H1 (cell line): Measurements from ENCODE around the gene RGS3. TPM values are rescaled to one million over a fixed set of nuclear protein-coding genes. Genes with fewer than 3 reads are reported as not detected.

Experiments used
- CTCF ChIA-PET: fragments of 300-600 bp; sonication (Branson Sonifier 250); formaldehyde crosslinking; loops from one replicate; lab custom pipeline; 2021; ENCODE audit not compliant: partially characterized antibody; lab: Charles Lee
- POLR2A ChIA-PET: fragments of 300-600 bp; sonication (Branson Sonifier 250); formaldehyde crosslinking; loops from one replicate; lab custom pipeline; 2021; ENCODE audit warnings: inconsistent platforms; ENCODE audit not compliant: partially characterized antibody; lab: Charles Lee
- DNase-seq, 2 experiments: peaks; one replicate each; pipeline versions ENCODE4 v3.0.0 to v3.0.0-alpha.2; 2010 to 2022; ENCODE audit warnings: low spot score in 2 of 2, low read depth in 1 of 2, mixed read lengths in 1 of 2
- FAIRE-seq: peaks from 2 replicates; lab custom pipeline; 2011; peaks lifted over from hg19 to GRCh38; lab: Jason Lieb, UNC
- H2AFZ ChIP-seq: 2 replicates; pipeline ENCODE4 v1.8.1; 2012; ENCODE audit warnings: low read length, inconsistent platforms
- H2AK5ac ChIP-seq: 2 replicates; pipeline ENCODE4 v1.6.1; 2013; ENCODE audit warnings: low read depth, low read length
- H2BK120ac ChIP-seq: replicated peaks from 2 replicates; pipeline ENCODE3; 2013; ENCODE audit warnings: low read depth, low read length, inconsistent platforms
- H2BK12ac ChIP-seq: 2 replicates; pipeline ENCODE4 v1.6.1; 2013; ENCODE audit warnings: low read depth, low read length
- H2BK15ac ChIP-seq: 2 replicates; pipeline ENCODE4 v1.6.1; 2013; ENCODE audit warnings: low read length
- H2BK20ac ChIP-seq: 2 replicates; pipeline ENCODE4 v1.6.1; 2013; ENCODE audit warnings: low read length
- H2BK5ac ChIP-seq: 2 replicates; pipeline ENCODE4 v1.6.1; 2013; ENCODE audit warnings: low read depth, low read length
- H3K14ac ChIP-seq: 2 replicates; pipeline ENCODE4 v1.6.1; 2013; ENCODE audit warnings: inconsistent platforms; ENCODE audit not compliant: insufficient read length
- H3K18ac ChIP-seq: 2 replicates; pipeline ENCODE4 v1.6.1; 2013; ENCODE audit warnings: low read length; ENCODE audit errors: extremely low read depth
- H3K23ac ChIP-seq: 2 replicates; pipeline ENCODE4 v1.6.1; 2013; ENCODE audit warnings: inconsistent platforms; ENCODE audit not compliant: insufficient read length
- H3K23me2 ChIP-seq: 2 replicates; pipeline ENCODE4 v1.6.1; 2013; ENCODE audit warnings: low read depth, low read length
- H3K27ac ChIP-seq: 2 replicates; pipeline ENCODE4 v1.6.1; 2011; ENCODE audit warnings: low read depth, low read length, inconsistent platforms
- H3K27me3 ChIP-seq, 4 experiments: replicated peaks in 1 of 4; 1 replicate in 1 of 4; 2 replicates in 3 of 4; pipeline versions ENCODE4 v1.6.1 to v1.8.1; 2011 to 2013; ENCODE audit warnings: low read length in 3 of 4, mild to moderate bottlenecking in 3 of 4, inconsistent platforms in 2 of 4, mixed read lengths in 2 of 4, moderate library complexity in 1 of 4; ENCODE audit not compliant: control insufficient read depth in 3 of 4, insufficient read depth in 3 of 4; ENCODE audit errors: extremely low read depth in 1 of 4
- H3K36me3 ChIP-seq, 4 experiments: 2 replicates each; pipeline versions ENCODE4 v1.6.1 to v1.8.1; 2011 to 2013; ENCODE audit warnings: mild to moderate bottlenecking in 4 of 4, low read length in 3 of 4, moderate library complexity in 2 of 4, control low read depth in 1 of 4, inconsistent platforms in 1 of 4; ENCODE audit not compliant: insufficient read depth in 4 of 4, control insufficient read depth in 2 of 4
- H3K4ac ChIP-seq: replicated peaks from 2 replicates; pipeline ENCODE3; 2013; ENCODE audit warnings: low read length, low read depth, mixed read lengths, inconsistent platforms; ENCODE audit not compliant: insufficient read length
- H3K4me1 ChIP-seq, 4 experiments: replicated peaks in 1 of 4; 1 replicate in 1 of 4; 2 replicates in 3 of 4; pipeline versions ENCODE4 v1.6.1 to v1.8.1; 2011 to 2013; ENCODE audit warnings: low read length in 3 of 4, inconsistent platforms in 2 of 4, mixed read lengths in 1 of 4; ENCODE audit not compliant: insufficient read depth in 4 of 4, control insufficient read depth in 3 of 4
- H3K4me2 ChIP-seq, 2 experiments: 2 replicates each; pipeline versions ENCODE4 v1.6.1 to v1.8.1; 2011 to 2013; ENCODE audit warnings: low read depth in 2 of 2, low read length in 2 of 2, control low read depth in 1 of 2, inconsistent platforms in 1 of 2, mild to moderate bottlenecking in 1 of 2; ENCODE audit not compliant: insufficient read depth in 1 of 2
- H3K4me3 ChIP-seq, 4 experiments: fragments of 200-600, 300-600 bp in 1 of 4; sonication (generic), shearing (Covaris generic), sonication (Bioruptor Twin) in 1 of 4; 2 replicates each; pipeline versions ENCODE4 v1.5.1 to v1.8.1; 2011 to 2016; ENCODE audit warnings: low read length in 4 of 4, low read depth in 3 of 4, control low read depth in 2 of 4, inconsistent platforms in 2 of 4, mild to moderate bottlenecking in 2 of 4, mixed read lengths in 1 of 4, moderate library complexity in 1 of 4; ENCODE audit not compliant: insufficient read depth in 2 of 4; ENCODE audit errors: extremely low read depth in 1 of 4
- H3K56ac ChIP-seq: replicated peaks from 2 replicates; pipeline ENCODE3; 2013; ENCODE audit warnings: low read depth, mild to moderate bottlenecking, mixed read lengths, low read length, inconsistent platforms; ENCODE audit not compliant: insufficient read length
- H3K79me1 ChIP-seq: 2 replicates; pipeline ENCODE4 v1.6.1; 2013; ENCODE audit warnings: low read depth, low read length, control low read depth
- H3K79me2 ChIP-seq, 2 experiments: 2 replicates each; pipeline versions ENCODE4 v1.6.1 to v1.8.1; 2012 to 2013; ENCODE audit warnings: low read length in 2 of 2, mild to moderate bottlenecking in 2 of 2, inconsistent platforms in 1 of 2; ENCODE audit not compliant: insufficient read depth in 2 of 2, control insufficient read depth in 1 of 2
- H3K9ac ChIP-seq, 4 experiments: replicated peaks in 1 of 4; 1 replicate in 1 of 4; 2 replicates in 3 of 4; pipeline versions ENCODE4 v1.6.1 to v1.8.1; 2011 to 2013; ENCODE audit warnings: low read depth in 3 of 4, low read length in 3 of 4, control low read depth in 2 of 4, mild to moderate bottlenecking in 2 of 4, moderate library complexity in 2 of 4, inconsistent platforms in 1 of 4; ENCODE audit errors: extremely low read depth in 1 of 4
- H3K9me3 ChIP-seq, 2 experiments: 2 replicates each; pipeline versions ENCODE4 v1.6.1 to v1.8.1; 2012 to 2013; ENCODE audit warnings: mild to moderate bottlenecking in 2 of 2, moderate library complexity in 2 of 2, control low read depth in 1 of 2, inconsistent platforms in 1 of 2, low read depth in 1 of 2, low read length in 1 of 2, mixed read lengths in 1 of 2; ENCODE audit not compliant: insufficient read depth in 2 of 2
- H4K20me1 ChIP-seq, 2 experiments: replicated peaks in 1 of 2; 2 replicates each; pipeline versions ENCODE3 to v1.8.1; 2011 to 2013; ENCODE audit warnings: inconsistent platforms in 2 of 2, low read length in 2 of 2, mild to moderate bottlenecking in 1 of 2; ENCODE audit not compliant: insufficient read depth in 2 of 2, control insufficient read depth in 1 of 2
- H4K5ac ChIP-seq: 2 replicates; pipeline ENCODE4 v1.6.1; 2013; ENCODE audit warnings: low read length, low read depth, mixed read lengths, inconsistent platforms; ENCODE audit not compliant: insufficient read length
- H4K8ac ChIP-seq: 2 replicates; pipeline ENCODE4 v1.8.0; 2013; ENCODE audit warnings: mild to moderate bottlenecking, moderate library complexity, low read length, inconsistent platforms; ENCODE audit not compliant: insufficient read depth; ENCODE audit errors: extremely low read depth
- H4K91ac ChIP-seq: replicated peaks from 2 replicates; pipeline ENCODE3; 2013; ENCODE audit warnings: low read length, mixed read lengths, inconsistent platforms; ENCODE audit not compliant: insufficient read length
- BACH1 ChIP-seq: IDR thresholded peaks from 2 replicates; pipeline ENCODE4 v1.6.1; 2012; ENCODE audit warnings: low read length, improper control_type of control experiment
- CHD2 ChIP-seq: IDR thresholded peaks from 2 replicates; pipeline ENCODE4 v1.6.1; 2012; ENCODE audit warnings: low read length, improper control_type of control experiment
- CREB1 ChIP-seq: IDR thresholded peaks from 2 replicates; pipeline ENCODE4 v1.6.1; 2012; ENCODE audit warnings: inconsistent platforms
- CTBP2 ChIP-seq: IDR thresholded peaks from 2 replicates; pipeline ENCODE4 v1.7.0; 2011; ENCODE audit warnings: borderline replicate concordance, mild to moderate bottlenecking, moderate library complexity, mixed read lengths, low read length; ENCODE audit not compliant: insufficient read depth, insufficient read length
- E2F6 ChIP-seq: IDR thresholded peaks from 2 replicates; pipeline ENCODE4 v1.6.1; 2012; ENCODE audit warnings: inconsistent platforms
- EZH2 ChIP-seq: fragments of 200-600 bp; sonication (generic); IDR thresholded peaks from 2 replicates; pipeline ENCODE4 v1.7.1; 2012; ENCODE audit warnings: low read depth, mild to moderate bottlenecking, moderate library complexity, low read length, inconsistent platforms; ENCODE audit not compliant: severe bottlenecking
- FOSL1 ChIP-seq: IDR thresholded peaks from 2 replicates; pipeline ENCODE4 v1.6.1; 2011; ENCODE audit warnings: mild to moderate bottlenecking, low read depth, low read length, moderate library complexity; ENCODE audit not compliant: insufficient read depth
- GTF2F1 ChIP-seq: IDR thresholded peaks from 2 replicates; pipeline ENCODE4 v1.6.1; 2012; ENCODE audit warnings: low read depth, low read length, improper control_type of control experiment, borderline replicate concordance
- KDM4A ChIP-seq: IDR thresholded peaks from one replicate; pipeline ENCODE4 v1.7.1; 2012; ENCODE audit warnings: low read depth, mild to moderate bottlenecking, moderate library complexity, low read length, inconsistent platforms; ENCODE audit not compliant: severe bottlenecking
- KDM5A ChIP-seq: fragments of 200-600 bp; IDR thresholded peaks from 2 replicates; pipeline ENCODE4 v1.7.1; 2012; ENCODE audit warnings: mild to moderate bottlenecking, low read length, inconsistent platforms, mixed read lengths
- RFX5 ChIP-seq: IDR thresholded peaks from 2 replicates; pipeline ENCODE4 v1.6.1; 2011; ENCODE audit warnings: low read depth, low read length, improper control_type of control experiment, borderline replicate concordance
- SP1 ChIP-seq: IDR thresholded peaks from 2 replicates; pipeline ENCODE4 v1.6.1; 2011; ENCODE audit warnings: low read depth, low read length
- TAF7 ChIP-seq: optimal IDR thresholded peaks from 2 replicates; pipeline ENCODE3; 2011; ENCODE audit warnings: low read depth, mild to moderate bottlenecking, inconsistent platforms, low read length, moderate library complexity, borderline replicate concordance
- ZNF274 ChIP-seq: IDR thresholded peaks from 2 replicates; pipeline ENCODE4 v1.7.0; 2012; ENCODE audit warnings: low read length, borderline replicate concordance; ENCODE audit errors: extremely low read depth
- WGBS, 2 experiments: shearing (Covaris generic) in 1 of 2; methylation state at CpG; one replicate each; pipeline versions ENCODE4 v1.1.6 to v1.1.7; 2013 to 2015; ENCODE audit warnings: low lambda C conversion rate in 2 of 2, mixed read lengths in 2 of 2, inconsistent platforms in 1 of 2, low coverage in 1 of 2, missing lambda C conversion rate in 1 of 2; ENCODE audit not compliant: insufficient replicate concordance in 2 of 2, insufficient coverage in 1 of 2, insufficient read length in 1 of 2; ENCODE audit errors: extremely low coverage in 1 of 2, missing lambda C conversion rate in 1 of 2; 5-methylcytosine and 5-hydroxymethylcytosine counted together
- polyA plus RNA-seq, 7 experiments: library from polyadenylated mRNA; depleted of rRNA in 3 of 7; stranded (reverse) in 5 of 7; unstranded in 2 of 7; fragments of >200 nt in 5 of 7; fragments of 200-250 nt in 2 of 7; gene quantifications; 1 replicate in 5 of 7; 2 replicates in 1 of 7; 4 replicates in 1 of 7; pipeline versions ENCODE4 v1.2.1 to v1.2.3, GENCODE V29; 2011 to 2013; ENCODE audit warnings: missing spikeins in 2 of 7, mixed read lengths in 2 of 7
- total RNA-seq: library from RNA; stranded (reverse); fragmentation: NEBNext Ultra II Directional; extraction: Animal tissue kit (Norgen Biotek cat#: 25700); gene quantifications from 2 replicates; pipeline ENCODE4 v1.2.1, GENCODE V29; 2021

RGS3 gene
- total and polyA plus RNA-seq, 2 of the 8 experiments (the other 6 are each of a cell fraction or from before 2014, with no cell fraction given): 12.6 to 18.2 TPM

GRCh38 chr9:113472199-113472598, 8.7 kb downstream of the RGS3 start:
- Histone ChIP-seq H2BK120ac (no peak overlapping the region), H2BK20ac (no peak overlapping the region), H3K9ac (no peak overlapping the region), H4K91ac (no peak overlapping the region), H3K23ac (no peak overlapping the region), H3K79me2 (no peaks in the 10 kb centered on the region), H3K56ac (no peak overlapping the region), H3K27ac (no peak overlapping the region), H2BK15ac (no peak overlapping the region), H2AK5ac (no peak overlapping the region), H3K14ac (no peak overlapping the region), H3K4me3 (no peak overlapping the region), H3K4me2 (no peak overlapping the region), H3K23me2 (no peaks in the 10 kb centered on the region), H3K36me3 (no peaks in the 10 kb centered on the region), H3K4me1 (no peaks in the 10 kb centered on the region), H4K20me1 (no peaks in the 10 kb centered on the region), H2BK12ac (no peak overlapping the region), H2AFZ (no peak overlapping the region), H4K8ac (no peak overlapping the region), H3K27me3 (no peaks in the 10 kb centered on the region), H3K79me1 (no peaks in the 10 kb centered on the region), H3K9me3 (no peaks in the 10 kb centered on the region), H3K18ac (no peak overlapping the region), H3K4ac (no peak overlapping the region), H2BK5ac (no peak overlapping the region), H4K5ac (no peak overlapping the region)
- CTCF ChIA-PET: interaction anchor here (0.9 to 1.4 kb wide), 2 partner anchors 107 to 182 kb away, joined by 3 to 4 read pairs; no protein-coding TSS in a partner anchor
- no peak for FAIRE-seq
- WGBS, 2 experiments: 91% methylated on average over 5 of the region's 5 CpGs; no CpG with 5 or more reads in 1 of the 2 experiments
- DNase-seq: no peak
- POLR2A ChIA-PET: no interaction called here
- TF ChIP-seq ZNF274 (no peak), KDM4A (no peak), KDM5A (no peak), CTBP2 (no peak), EZH2 (no peak), CHD2 (no peak), E2F6 (no peak), SP1 (no peak), FOSL1 (no peak), RFX5 (no peak), CREB1 (no peak), TAF7 (no peak), GTF2F1 (no peak), BACH1 (no peak)
